Right lobe of liver (tissue), 4 donors: ENCODE results near the gene CLEC1A.

Experiments
- POLR2A ChIP-seq: fragments of 450-650 bp; IDR thresholded peaks from one replicate; pipeline ENCODE4 v1.6.1; 2017; ENCODE audit warnings: antibody characterized with exemption, mild to moderate bottlenecking
- TF ChIP-seq, protein P1 (sequence below), 4 donors: fragments of 200-600 bp in 3 of 4; fragments of 450-650 bp in 1 of 4; IDR thresholded peaks; one replicate each; pipeline versions ENCODE4 v1.5.1 to v1.8.0; 2016 to 2022; ENCODE audit warnings: antibody characterized with exemption in 4 of 4, mild to moderate bottlenecking in 2 of 4
- donor health status: DM: no; HTN: no; CAD: no.
- donor health status: DM: no; HTN: no; CAD: no.
- donor health status: DM: no; HTN: yes; CAD: no.

DNA sequence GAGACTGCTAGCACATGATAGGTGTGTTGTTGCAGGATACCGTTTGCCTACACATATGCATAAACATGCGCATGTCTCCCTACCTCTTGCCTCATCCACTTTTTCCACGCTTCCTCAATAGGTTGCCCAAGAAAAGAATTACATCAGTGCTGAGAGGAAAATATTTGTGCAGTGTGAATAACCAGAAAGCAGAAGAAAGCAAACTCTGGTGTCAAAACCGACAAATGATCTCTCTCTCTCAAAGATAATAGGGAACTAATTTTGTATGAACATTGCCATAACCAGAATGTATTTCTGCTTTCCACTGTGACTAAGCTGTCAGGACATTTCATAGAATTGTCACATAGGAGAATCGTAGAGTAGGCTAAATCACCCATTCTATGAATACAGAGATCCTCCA is 29.9 kb upstream of the CLEC1A start:
- TF ChIP-seq, protein P1, sequence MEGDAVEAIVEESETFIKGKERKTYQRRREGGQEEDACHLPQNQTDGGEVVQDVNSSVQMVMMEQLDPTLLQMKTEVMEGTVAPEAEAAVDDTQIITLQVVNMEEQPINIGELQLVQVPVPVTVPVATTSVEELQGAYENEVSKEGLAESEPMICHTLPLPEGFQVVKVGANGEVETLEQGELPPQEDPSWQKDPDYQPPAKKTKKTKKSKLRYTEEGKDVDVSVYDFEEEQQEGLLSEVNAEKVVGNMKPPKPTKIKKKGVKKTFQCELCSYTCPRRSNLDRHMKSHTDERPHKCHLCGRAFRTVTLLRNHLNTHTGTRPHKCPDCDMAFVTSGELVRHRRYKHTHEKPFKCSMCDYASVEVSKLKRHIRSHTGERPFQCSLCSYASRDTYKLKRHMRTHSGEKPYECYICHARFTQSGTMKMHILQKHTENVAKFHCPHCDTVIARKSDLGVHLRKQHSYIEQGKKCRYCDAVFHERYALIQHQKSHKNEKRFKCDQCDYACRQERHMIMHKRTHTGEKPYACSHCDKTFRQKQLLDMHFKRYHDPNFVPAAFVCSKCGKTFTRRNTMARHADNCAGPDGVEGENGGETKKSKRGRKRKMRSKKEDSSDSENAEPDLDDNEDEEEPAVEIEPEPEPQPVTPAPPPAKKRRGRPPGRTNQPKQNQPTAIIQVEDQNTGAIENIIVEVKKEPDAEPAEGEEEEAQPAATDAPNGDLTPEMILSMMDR (IDR thresholded peaks at IDR 0.05), result no peak
- peak; percentile 52 for TF ChIP-seq POLR2A
